ENCODE results near the gene JMJD7.

The JMJD7 gene

GRCh38 chr15:41797201-41797944 is 30.5 kb upstream of the JMJD7 start:
- H3K4me3 ChIP-seq (ENCODE audit: low read depth, low read length) = no peak overlapping the region
- no peak for DNase-seq (ENCODE audit: low read depth, low spot score)
- TF ChIP-seq, protein P1, sequence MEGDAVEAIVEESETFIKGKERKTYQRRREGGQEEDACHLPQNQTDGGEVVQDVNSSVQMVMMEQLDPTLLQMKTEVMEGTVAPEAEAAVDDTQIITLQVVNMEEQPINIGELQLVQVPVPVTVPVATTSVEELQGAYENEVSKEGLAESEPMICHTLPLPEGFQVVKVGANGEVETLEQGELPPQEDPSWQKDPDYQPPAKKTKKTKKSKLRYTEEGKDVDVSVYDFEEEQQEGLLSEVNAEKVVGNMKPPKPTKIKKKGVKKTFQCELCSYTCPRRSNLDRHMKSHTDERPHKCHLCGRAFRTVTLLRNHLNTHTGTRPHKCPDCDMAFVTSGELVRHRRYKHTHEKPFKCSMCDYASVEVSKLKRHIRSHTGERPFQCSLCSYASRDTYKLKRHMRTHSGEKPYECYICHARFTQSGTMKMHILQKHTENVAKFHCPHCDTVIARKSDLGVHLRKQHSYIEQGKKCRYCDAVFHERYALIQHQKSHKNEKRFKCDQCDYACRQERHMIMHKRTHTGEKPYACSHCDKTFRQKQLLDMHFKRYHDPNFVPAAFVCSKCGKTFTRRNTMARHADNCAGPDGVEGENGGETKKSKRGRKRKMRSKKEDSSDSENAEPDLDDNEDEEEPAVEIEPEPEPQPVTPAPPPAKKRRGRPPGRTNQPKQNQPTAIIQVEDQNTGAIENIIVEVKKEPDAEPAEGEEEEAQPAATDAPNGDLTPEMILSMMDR (IDR thresholded peaks at IDR 0.05; ENCODE audit: insufficient read depth, low read length, missing control alignments) = no peak
- ChIA-PET POLR2A (interaction anchor here (0.6 kb wide), 1 partner anchor 155 kb away, joined by 4 read pairs; no protein-coding TSS in a partner anchor), CTCF (interaction anchor here (0.7 to 12.8 kb wide), 6 partner anchors 9 to 106 kb away, joined by 3 to 163 read pairs (median 4); partner anchors contain the start of gene MAPKBP1)

DNA sequence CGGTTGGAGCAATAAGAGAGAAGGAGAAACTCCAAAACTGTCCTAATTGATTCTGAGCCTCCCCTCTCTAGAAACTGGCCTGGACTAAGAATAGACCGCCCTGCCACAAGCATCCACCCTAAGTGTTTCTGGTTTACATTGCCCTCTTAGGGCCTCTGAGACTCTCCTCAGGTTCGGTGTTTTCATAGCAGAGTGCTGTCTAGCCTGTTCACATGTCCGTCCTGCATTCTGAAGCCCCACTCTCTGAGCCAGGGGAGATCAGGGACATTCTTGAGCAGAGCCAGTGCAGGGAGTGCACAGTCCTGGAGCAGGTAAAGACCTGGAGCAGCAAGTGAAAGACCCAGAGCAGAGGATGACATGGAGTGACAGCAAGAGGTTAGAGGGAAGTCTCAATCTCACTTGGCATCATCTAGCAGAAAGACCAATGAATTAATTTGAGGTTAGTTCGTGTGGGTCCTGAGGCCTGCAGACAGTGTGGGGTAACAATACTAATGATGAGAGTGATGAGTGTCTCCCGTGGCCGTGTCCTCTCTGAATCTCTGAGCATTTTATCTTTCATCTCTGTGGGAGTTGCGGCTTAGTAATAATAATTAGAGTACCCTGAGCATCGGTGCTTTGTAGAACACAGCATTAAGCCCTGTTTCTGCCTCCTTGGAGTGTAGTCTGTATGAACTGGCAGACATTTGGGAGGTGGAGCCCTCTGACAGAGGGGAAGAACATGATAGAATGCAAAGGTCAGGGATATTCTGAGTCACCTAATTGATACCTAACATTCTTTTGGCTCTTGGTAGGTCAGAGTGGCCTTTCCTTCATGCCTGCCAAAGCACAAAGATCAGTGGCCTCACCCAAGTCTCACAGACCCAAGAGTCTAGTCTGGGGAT is 29.0 kb upstream of the JMJD7 start:
- TF ChIP-seq, protein P1 (IDR thresholded peaks at IDR 0.05; ENCODE audit: insufficient read depth, low read length, missing control alignments) = no peak
- POLR2A ChIA-PET = no interaction called here
- DNase-seq (ENCODE audit: low read depth, low spot score) = no peak
- no peak overlapping the region for H3K4me3 ChIP-seq (ENCODE audit: low read depth, low read length)
- CTCF ChIA-PET = interaction anchor here (5.1 to 17.2 kb wide), 4 partner anchors 12 to 24 kb away, joined by 72 to 756 read pairs (median 132); partner anchors contain the start of gene MAPKBP1

DNA sequence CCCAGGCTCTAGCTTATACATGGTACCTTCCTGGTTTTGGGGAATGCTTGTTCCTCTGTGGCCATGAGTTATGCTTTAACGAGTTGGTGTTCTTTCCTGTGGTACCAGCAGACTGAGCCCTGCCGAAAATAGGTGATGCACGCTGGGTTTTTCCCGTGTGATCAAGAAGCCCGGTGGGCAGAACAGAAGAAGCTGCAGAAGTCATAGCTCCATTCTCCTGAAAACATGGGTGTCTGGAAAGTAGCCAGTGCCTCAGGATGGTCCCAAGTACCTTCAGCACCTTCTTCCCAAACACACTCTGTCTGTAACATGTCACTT is 28.4 kb upstream of the JMJD7 start:
- ChIA-PET POLR2A (no interaction called here), CTCF (interaction anchor here (5.1 to 17.2 kb wide), 2 partner anchors 11 to 24 kb away, joined by 72 to 756 read pairs; partner anchors contain the start of gene MAPKBP1)
- no peak overlapping the region for H3K4me3 ChIP-seq (ENCODE audit: low read depth, low read length)
- DNase-seq (ENCODE audit: low read depth, low spot score) = no peak
- TF ChIP-seq, protein P1 (IDR thresholded peaks at IDR 0.05; ENCODE audit: insufficient read depth, low read length, missing control alignments) = no peak

DNA sequence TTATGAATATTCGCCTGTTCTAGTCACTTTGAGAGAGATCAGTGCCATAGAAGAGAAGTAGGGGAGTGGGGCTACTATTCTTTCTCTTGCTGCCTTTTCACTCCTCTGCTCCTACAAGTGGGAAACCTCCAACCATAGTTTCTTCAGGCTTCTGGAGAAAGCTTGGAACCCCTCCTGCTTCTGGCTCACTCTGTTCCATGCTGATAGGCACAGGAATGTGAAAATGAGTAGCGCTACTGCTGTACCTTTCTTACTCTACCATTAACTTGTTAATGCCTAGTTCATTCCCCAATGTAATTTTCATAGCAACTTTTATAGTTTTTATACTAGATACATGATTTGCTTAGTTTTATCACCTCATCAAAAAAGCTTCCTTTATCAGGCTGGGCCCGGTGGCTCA is 26.7 kb upstream of the JMJD7 start:
- H3K4me3 ChIP-seq (ENCODE audit: low read depth, low read length) = no peak overlapping the region
- ChIA-PET CTCF (interaction anchor here (1.0 to 17.2 kb wide), 3 partner anchors 9 to 77 kb away, joined by 3 to 756 read pairs (median 72); partner anchors contain the start of gene MAPKBP1), POLR2A (no interaction called here)
- TF ChIP-seq, protein P1 (IDR thresholded peaks at IDR 0.05; ENCODE audit: insufficient read depth, low read length, missing control alignments) = no peak
- DNase-seq (ENCODE audit: low read depth, low spot score) = no peak

DNA sequence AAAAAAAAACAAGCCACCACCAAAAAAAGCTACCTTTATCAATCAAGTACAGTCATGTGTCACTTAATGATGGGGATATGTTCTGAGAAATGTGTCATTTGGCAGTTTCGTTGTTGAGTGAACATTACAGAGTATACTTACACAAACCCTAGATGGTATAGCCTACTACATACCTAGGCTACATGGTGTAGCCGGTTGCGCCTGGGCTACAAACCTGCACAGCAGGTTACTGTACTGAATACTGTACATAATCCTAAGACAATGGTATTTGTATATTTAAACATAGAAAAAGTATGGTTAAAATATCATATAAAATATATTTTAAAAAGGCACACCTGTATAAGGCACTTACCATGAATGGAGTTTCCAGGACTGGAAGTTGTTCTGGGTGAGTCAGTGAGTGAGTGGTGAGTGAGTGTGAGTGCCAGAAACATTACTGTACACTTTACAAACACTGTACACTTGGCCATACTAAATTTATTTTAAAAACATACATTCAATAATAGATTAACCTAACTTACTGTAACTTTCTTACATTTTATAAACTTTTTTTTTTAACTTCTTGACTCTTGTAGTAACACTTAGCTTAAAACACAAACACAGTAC is 25.9 kb upstream of the JMJD7 start:
- CTCF ChIA-PET = interaction anchor here (0.6 to 17.2 kb wide), 5 partner anchors 9 to 302 kb away, joined by 3 to 756 read pairs (median 3); partner anchors contain the start of gene MAPKBP1
- no peak for DNase-seq (ENCODE audit: low read depth, low spot score)

More for the DNA sequence above, 25.9 kb upstream of the JMJD7 start:
- POLR2A ChIA-PET = no interaction called here
- TF ChIP-seq, protein P1 (IDR thresholded peaks at IDR 0.05; ENCODE audit: insufficient read depth, low read length, missing control alignments) = no peak
- no peak overlapping the region for H3K4me3 ChIP-seq (ENCODE audit: low read depth, low read length)

Measured in AG04449 (cell line).